Posterior vena cava (tissue), 2 donors: ENCODE results near the gene RNF40. TPM values are rescaled to one million over a fixed set of nuclear protein-coding genes. Genes with fewer than 3 reads are reported as not detected.
"Not testable (repeated sequence)": the region's sequence is repeated elsewhere in the genome, so short reads cannot be mapped to it uniquely, and the experiment has no call there.

Source experiments
- DNase-seq: peaks from one replicate; pipeline ENCODE4 v3.0.0-alpha.2; 2020; ENCODE audit warnings: low spot score
- intact Hi-C, 2 donors: fragments of 100-400 bp; cut with DNase I; formaldehyde crosslinking; loops; one replicate each; pipeline versions ENCODE4 v1.14.1 to v1.14.2; 2022 to 2023
- total RNA-seq, 2 donors: library from RNA; stranded (reverse); fragmentation: NEBNext Ultra II Directional; extraction: Animal tissue kit (Norgen Biotek cat#: 25700); gene quantifications; one replicate each; pipeline ENCODE4 v1.2.1, GENCODE V29; 2021
- donor health status: DM: yes; HTN: yes; CAD: no.
- donor health status: DM: yes; HTN: yes; CAD: no.

RNF40 gene
- total RNA-seq, 2 donors from 2014 or later = 60.9 to 66.5 TPM

GRCh38 chr16:30797670-30798309 is 35.7 kb downstream of the RNF40 start:
- DNase-seq = no peak
- intact Hi-C loops = no loop called here

DNA sequence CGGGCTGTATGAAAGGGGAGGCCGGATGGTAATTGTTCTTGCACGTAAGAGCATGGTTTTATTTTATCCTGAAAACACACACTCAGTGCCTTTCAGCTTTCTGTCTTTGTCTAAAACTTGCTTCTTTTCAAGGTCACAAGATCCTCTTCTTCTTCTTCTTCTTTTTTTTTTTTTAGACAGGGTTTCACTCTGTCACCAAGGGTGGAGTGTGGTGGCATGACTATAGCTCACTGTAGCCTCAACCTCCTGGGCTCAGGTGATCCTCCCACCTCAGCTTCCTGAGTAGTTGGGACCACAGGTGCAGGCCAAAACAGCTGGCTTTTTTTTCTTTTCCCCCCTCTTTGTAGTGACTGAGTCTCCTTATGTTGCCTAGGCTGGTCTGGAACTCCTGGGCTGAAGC is 40.8 kb downstream of the RNF40 start:
- no peak for DNase-seq
- intact Hi-C loops = no loop called here

- intact Hi-C loops = no loop called here
- no peak for DNase-seq
Measured at GRCh38 chr16:30805056-30805369, 42.9 kb downstream of the RNF40 start.

- intact Hi-C loops = no loop called here
- peak; percentile 97 for DNase-seq
Measured at GRCh38 chr16:30805370-30806169, 43.4 kb downstream of the RNF40 start.

- intact Hi-C loops = no loop called here
- no peak for DNase-seq
Measured at GRCh38 chr16:30808146-30808545, 46.0 kb downstream of the RNF40 start.

DNA sequence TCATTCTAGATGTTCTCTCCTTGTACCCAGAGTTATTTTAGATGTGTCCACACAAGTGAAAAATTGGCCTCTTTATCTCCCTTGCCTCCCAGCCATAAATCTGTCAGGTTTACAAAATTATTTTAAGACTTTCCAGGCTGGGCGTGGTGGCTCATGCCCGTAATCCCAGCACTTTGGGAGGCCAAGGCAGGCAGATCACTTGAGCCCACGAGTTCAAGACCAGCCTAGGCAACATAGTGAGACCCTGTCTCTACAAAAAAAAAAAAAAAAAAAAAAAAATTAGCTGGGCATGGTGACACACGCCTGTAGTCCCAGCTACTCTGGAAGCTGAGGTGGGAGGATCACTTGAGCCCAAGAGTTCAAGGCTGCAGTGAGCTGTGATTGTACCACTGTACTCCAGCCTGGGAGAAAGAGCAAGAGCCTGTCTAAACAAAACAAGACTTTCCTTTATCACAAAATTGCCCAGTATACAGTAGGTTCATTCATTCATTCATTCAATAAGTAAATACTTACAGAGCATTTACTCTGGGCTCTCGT is 46.8 kb downstream of the RNF40 start:
- intact Hi-C loops, DNase-seq: not testable (repeated sequence)

- intact Hi-C loops = loop anchor here in 1 of 2 donors (10.0 kb wide), 1 partner anchor 65 kb away; the partner anchor contains the start of gene PHKG2
- not testable (repeated sequence) for DNase-seq
Measured at GRCh38 chr16:30809675-30810074, 47.6 kb downstream of the RNF40 start.

GRCh38 chr16:30813821-30814189 is 51.7 kb downstream of the RNF40 start:
- intact Hi-C loops = loop anchor here in 1 of 2 donors (10.0 kb wide), 1 partner anchor 69 kb away; the partner anchor contains the start of gene PHKG2
- DNase-seq = no peak

DNA sequence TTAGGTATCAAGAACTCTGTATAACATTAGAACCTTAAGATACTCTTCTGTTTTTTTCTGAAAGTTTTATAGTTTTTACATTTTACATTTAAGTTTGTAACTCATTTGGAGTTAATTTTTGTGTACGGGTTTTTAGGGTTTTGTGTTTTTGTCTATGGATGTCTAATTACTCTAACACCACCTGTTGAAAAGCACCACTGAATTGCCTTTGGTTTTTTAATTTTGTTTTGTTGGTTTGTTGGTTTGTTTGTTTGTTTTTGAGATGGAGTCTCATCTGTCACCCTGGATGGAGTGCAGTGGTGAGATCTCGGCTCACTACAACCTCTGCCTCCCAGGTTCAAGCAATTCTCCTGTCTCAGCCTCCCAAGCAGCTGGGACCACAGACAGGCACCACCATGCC is 54.6 kb downstream of the RNF40 start:
- intact Hi-C loops = loop anchor here in 1 of 2 donors (10.0 kb wide), 1 partner anchor 72 kb away; the partner anchor contains the start of gene PHKG2
- no peak for DNase-seq

DNA sequence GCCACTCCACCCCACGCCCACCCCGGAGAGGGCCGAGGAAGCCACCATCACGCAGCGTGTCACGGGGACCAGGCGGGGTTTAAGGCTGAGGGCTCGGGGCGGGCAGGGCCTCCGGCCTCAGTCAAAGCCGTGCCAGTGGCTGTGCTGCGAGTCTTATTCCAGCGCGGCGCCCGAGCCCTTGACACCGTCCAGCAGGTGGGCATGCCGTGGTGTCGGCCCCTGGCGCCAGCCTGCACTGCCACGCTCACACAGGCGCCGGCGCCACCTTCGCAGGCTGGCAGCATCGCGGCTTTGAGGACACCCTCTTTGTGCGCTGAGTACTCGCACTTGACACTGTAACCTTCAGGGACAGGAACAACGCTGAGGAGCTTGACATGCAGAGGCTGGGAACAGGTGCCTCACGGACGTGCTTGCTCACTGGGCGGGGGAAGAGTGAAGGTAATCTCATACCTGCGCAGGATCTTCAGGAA is 58.9 kb downstream of the RNF40 start:
- intact Hi-C loops = loop anchor here in 1 of 2 donors (10.0 kb wide), 1 partner anchor 1046 kb away; the partner anchor contains the start of gene ZG16
- no peak for DNase-seq

DNA sequence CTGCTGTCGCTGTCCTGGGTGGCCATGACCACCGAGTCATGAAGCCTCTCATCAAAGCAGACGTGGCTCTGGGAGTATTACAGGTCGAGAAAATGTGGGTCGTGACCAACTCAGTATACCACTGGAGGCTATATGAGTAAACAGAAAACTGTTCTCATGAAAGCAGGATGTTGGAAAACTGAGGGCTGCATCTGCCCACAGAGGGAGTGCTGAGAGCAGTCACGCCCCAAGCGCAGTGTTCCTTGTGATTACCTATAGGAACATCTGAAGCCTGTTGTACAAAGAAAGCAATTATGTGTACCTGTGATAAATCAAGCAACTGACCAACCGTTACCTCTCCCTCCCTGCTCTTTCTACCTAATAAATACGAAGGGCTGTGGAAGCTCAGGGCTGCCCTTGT is 59.3 kb downstream of the RNF40 start:
- not testable (repeated sequence) for DNase-seq
- intact Hi-C loops = loop anchor here in 1 of 2 donors (10.0 kb wide), 1 partner anchor 1047 kb away; the partner anchor contains the start of gene ZG16

DNA sequence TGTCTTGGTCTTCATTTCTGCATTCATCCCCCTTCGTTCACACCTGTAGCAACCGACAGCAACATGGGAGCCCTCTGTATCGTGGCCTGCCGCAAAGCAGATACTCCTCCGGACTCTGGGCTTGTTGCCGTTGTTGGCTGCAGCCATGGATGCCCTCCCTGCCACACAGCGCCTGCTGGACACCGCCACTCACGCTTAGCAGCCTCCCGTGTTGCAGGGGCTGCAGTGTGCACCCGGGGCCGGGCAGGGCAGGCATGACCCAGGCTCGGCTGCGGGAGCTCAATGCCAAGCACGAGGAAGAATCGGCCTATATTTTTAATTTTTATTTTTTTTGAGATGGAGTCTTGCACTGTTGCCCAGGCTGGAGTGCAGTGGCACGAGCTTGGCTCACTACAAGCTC is 59.8 kb downstream of the RNF40 start:
- intact Hi-C loops = loop anchor here in 1 of 2 donors (10.0 kb wide), 1 partner anchor 1047 kb away; the partner anchor contains the start of gene ZG16
- no peak for DNase-seq

Other genes starting within 250 kb of the RNF40 start
- gene ZNF768, start 235.8 kb upstream of the RNF40 start, total RNA-seq = 10 to 100 TPM; 21.9 to 27.3 TPM
- gene ZNF747, start 227.5 kb upstream of the RNF40 start, total RNA-seq = 1 to 10 TPM; 9.6 to 9.8 TPM
- 1 to 10 TPM; 6.0 to 6.5 TPM for gene ZNF764, start 203.9 kb upstream of the RNF40 start, total RNA-seq
- gene ZNF688, start 190.6 kb upstream of the RNF40 start, total RNA-seq = 10 to 100 TPM in 1 of 2 donors, 1 to 10 TPM in 1; 8.8 to 10.8 TPM
- gene ZNF785, start 176.6 kb upstream of the RNF40 start, total RNA-seq = 10 to 100 TPM; 10.2 to 10.5 TPM
- 1 to 10 TPM; 6.9 to 7.1 TPM for gene ZNF689, start 151.9 kb upstream of the RNF40 start, total RNA-seq
- 10 to 100 TPM; 34.5 to 38.5 TPM for gene PRR14, start 111.4 kb upstream of the RNF40 start, total RNA-seq
- gene FBRS, start 103.9 kb upstream of the RNF40 start, total RNA-seq = 10 to 100 TPM; 42.3 to 42.5 TPM
- 10 to 100 TPM; 41.4 to 44.9 TPM for gene SRCAP, start 63.2 kb upstream of the RNF40 start, total RNA-seq
- gene PHKG2, start 13.9 kb upstream of the RNF40 start, total RNA-seq = 10 to 100 TPM; 13.0 to 13.9 TPM
- 1 to 10 TPM; 1.2 TPM for gene CFAP119, start 260 bp upstream of the RNF40 start, total RNA-seq
- gene ZNF629, start 24.9 kb downstream of the RNF40 start, total RNA-seq = 10 to 100 TPM; 10.1 to 11.2 TPM
- gene BCL7C, start 131.8 kb downstream of the RNF40 start, total RNA-seq = 10 to 100 TPM; 33.6 to 36.3 TPM
- gene CTF1, start 134.3 kb downstream of the RNF40 start, total RNA-seq = 1 to 10 TPM; 5.0 to 5.2 TPM
- 10 to 100 TPM; 13.7 to 14.5 TPM for gene FBXL19, start 161.2 kb downstream of the RNF40 start, total RNA-seq
- gene ORAI3, start 186.7 kb downstream of the RNF40 start, total RNA-seq = 10 to 100 TPM; 11.0 to 17.5 TPM
- gene SETD1A, start 195.4 kb downstream of the RNF40 start, total RNA-seq = 10 to 100 TPM; 11.8 to 17.7 TPM
- gene HSD3B7, start 222.9 kb downstream of the RNF40 start, total RNA-seq = 10 to 100 TPM; 38.5 to 39.2 TPM
- gene STX1B, start 248.3 kb downstream of the RNF40 start, total RNA-seq = 1 to 10 TPM in 1 of 2 donors, under 1 TPM in 1; 0.95 to 1.1 TPM